Measurements from ENCODE around the gene HIBCH.
"Not testable (repeated sequence)": the region's sequence is repeated elsewhere in the genome, so short reads cannot be mapped to it uniquely, and the experiment has no call there.

- TF ChIP-seq SP1 (IDR thresholded peaks at IDR 0.05); CTCF (IDR thresholded peaks at IDR 0.05; ENCODE audit: low read depth, low read length, missing input control); ZBTB33 (IDR thresholded peaks at IDR 0.05); REST (IDR thresholded peaks at IDR 0.05); JUND (IDR thresholded peaks at IDR 0.05); EGR1 (IDR thresholded peaks at IDR 0.05; ENCODE audit: low read depth in 2 of 2); RXRA (IDR thresholded peaks at IDR 0.05); HNF4A (conservative IDR thresholded peaks at IDR 0.05); TAF1 (conservative IDR thresholded peaks at IDR 0.05); MAX (IDR thresholded peaks at IDR 0.05); YY1 (IDR thresholded peaks at IDR 0.05): not testable (repeated sequence)
Observed at GRCh38 chr2:190312635-190313025, 7.0 kb downstream of the HIBCH start.

Data from liver (tissue), 3 donors.